OCI-LY7 (cell line): ENCODE results near the gene DGCR2.

Experiments
- EZH2phosphoT487 ChIP-seq: fragments of 200-600 bp; sonication (generic); IDR thresholded peaks from 2 replicates; pipeline ENCODE4 v1.6.1; 2018; ENCODE audit warnings: low read depth, borderline replicate concordance, mild to moderate bottlenecking, mixed run types, antibody characterized with exemption, low read length, moderate library complexity, mixed read lengths
- TF ChIP-seq, protein P1 (sequence below): fragments of 200-600 bp; sonication (generic); conservative IDR thresholded peaks from 2 replicates; pipeline ENCODE4 v1.5.1; 2014; ENCODE audit warnings: mild to moderate bottlenecking, antibody characterized with exemption, low read length, moderate library complexity, mixed read lengths

DNA sequence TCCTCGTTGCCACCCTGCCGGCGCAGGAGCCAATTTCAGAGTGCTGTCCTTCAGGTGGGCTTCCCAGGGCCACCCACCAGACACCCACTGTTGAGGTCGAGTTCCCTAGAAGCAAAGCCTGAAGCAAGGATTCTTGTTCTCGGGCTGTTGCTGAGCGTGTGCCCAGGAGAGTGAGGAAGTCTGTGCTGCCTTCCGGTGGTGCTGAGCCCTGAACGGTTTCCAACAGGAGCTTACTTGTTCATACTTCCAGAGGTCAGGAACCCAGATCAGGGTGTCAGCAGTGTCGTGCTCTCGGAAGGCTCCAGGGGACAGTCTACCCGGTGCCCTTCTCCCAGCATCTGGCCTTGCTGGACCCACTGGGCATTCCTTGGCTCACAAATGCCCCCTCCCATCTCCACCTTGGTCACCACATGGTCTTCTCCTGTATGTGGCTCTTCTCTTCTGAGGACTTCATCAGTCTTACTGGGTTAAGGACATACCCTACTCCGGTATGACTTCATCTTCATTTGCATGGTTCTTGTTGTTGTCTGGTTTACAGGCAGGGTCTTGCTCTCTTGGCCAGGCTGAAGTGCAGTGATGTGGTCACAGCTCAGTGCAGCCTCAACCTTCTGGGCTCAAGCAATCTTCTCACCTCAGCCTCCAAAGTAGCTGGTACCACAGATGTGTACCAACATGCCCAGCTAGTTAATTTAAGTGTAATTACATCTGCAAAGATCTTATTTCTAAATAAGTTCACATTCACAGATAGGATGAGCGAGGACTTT is 45.1 kb upstream of the DGCR2 start:
- TF ChIP-seq, protein P1, sequence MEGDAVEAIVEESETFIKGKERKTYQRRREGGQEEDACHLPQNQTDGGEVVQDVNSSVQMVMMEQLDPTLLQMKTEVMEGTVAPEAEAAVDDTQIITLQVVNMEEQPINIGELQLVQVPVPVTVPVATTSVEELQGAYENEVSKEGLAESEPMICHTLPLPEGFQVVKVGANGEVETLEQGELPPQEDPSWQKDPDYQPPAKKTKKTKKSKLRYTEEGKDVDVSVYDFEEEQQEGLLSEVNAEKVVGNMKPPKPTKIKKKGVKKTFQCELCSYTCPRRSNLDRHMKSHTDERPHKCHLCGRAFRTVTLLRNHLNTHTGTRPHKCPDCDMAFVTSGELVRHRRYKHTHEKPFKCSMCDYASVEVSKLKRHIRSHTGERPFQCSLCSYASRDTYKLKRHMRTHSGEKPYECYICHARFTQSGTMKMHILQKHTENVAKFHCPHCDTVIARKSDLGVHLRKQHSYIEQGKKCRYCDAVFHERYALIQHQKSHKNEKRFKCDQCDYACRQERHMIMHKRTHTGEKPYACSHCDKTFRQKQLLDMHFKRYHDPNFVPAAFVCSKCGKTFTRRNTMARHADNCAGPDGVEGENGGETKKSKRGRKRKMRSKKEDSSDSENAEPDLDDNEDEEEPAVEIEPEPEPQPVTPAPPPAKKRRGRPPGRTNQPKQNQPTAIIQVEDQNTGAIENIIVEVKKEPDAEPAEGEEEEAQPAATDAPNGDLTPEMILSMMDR: no peak
- no peak for TF ChIP-seq EZH2phosphoT487
